Thoracic aorta (tissue), 2 donors: ENCODE results near the gene RNF2. TPM values are rescaled to one million over a fixed set of nuclear protein-coding genes. Genes with fewer than 3 reads are reported as not detected.

Source experiments
- ATAC-seq: fragments of 150-250 bp; one replicate; pipeline ENCODE4 v1.8.0; 2017; ENCODE audit warnings: low read depth; ENCODE audit not compliant: insufficient number of reproducible peaks, low FRiP score
- DNase-seq: peaks from one replicate; pipeline ENCODE4 v3.0.0-alpha.2; 2020; ENCODE audit warnings: low spot score
- H3K27ac ChIP-seq, 2 donors: fragments of 200-600 bp; sonication (generic); 1 replicate in 1 of 2; 2 replicates in 1 of 2; pipeline ENCODE4 v1.5.1; 2016; ENCODE audit warnings: mild to moderate bottlenecking in 2 of 2, moderate library complexity in 2 of 2
- H3K27me3 ChIP-seq: fragments of 200-600 bp; sonication (generic); replicated peaks from 2 replicates; pipeline ENCODE4 v1.6.0; 2016; ENCODE audit warnings: mild to moderate bottlenecking; ENCODE audit not compliant: insufficient read depth
- H3K36me3 ChIP-seq: fragments of 200-600 bp; sonication (generic); one replicate; pipeline ENCODE4 v1.5.1; 2016
- H3K4me1 ChIP-seq, 2 donors: fragments of 200-600 bp; sonication (generic); 1 replicate in 1 of 2; 2 replicates in 1 of 2; pipeline versions ENCODE4 v1.5.1 to v1.6.0; 2016; ENCODE audit warnings: low read depth in 2 of 2, mild to moderate bottlenecking in 1 of 2; ENCODE audit not compliant: control insufficient read depth in 1 of 2
- H3K4me3 ChIP-seq: fragments of 200-600 bp; sonication (generic); 2 replicates; pipeline ENCODE4 v1.5.1; 2016; ENCODE audit warnings: mild to moderate bottlenecking
- H3K9me3 ChIP-seq: fragments of 200-600 bp; sonication (generic); 2 replicates; pipeline ENCODE4 v1.5.1; 2016
- CTCF ChIP-seq: fragments of 200-600 bp; sonication (generic); IDR thresholded peaks from one replicate; pipeline ENCODE4 v1.5.1; 2019; ENCODE audit warnings: antibody characterized with exemption
- total RNA-seq, 2 donors: library from RNA; depleted of rRNA; stranded (reverse); fragments of >200 nt; gene quantifications; one replicate each; pipeline versions ENCODE4 v1.1.0 to v1.2.3, GENCODE V29; 2016

The RNF2 gene
- total RNA-seq, 2 donors from 2014 or later = 13.8 to 15.7 TPM

- Histone ChIP-seq H3K4me3 (no peak overlapping the region), H3K27me3 (no peaks in the 10 kb centered on the region), H3K36me3 (peaks cover 4% of the 10 kb centered on the region), H3K9me3 (peaks cover 8% of the 10 kb centered on the region), H3K4me1 (no peaks in the 10 kb centered on the region), H3K27ac (no peak overlapping the region)
- ATAC-seq (no peak), DNase-seq (no peak)
- TF ChIP-seq CTCF = no peak
Observed at GRCh38 chr1:185112356-185112755, 67.0 kb downstream of the RNF2 start.

DNA sequence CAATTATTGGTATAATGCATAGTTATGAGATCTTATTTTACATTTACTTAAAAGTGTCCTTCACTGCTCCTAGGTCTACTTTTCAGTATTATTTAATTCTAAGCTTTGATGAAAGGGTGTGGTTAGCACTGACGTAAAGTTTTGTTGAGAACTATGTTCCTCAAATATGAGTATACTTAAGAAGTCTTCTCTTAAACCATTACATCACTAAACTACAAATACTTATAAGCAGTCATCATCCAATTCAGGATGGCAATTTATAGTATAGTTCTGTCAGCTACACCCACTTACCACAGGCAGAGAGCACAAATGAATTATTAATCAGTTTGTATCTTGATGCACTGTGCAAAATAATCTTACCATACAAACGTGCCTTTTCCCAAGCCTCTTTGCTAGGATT lies 84.3 kb downstream of the RNF2 start:
- H3K4me3 ChIP-seq = no peak overlapping the region
- H3K36me3 ChIP-seq = peaks cover 24% of the 10 kb centered on the region
- ATAC-seq (no peak), DNase-seq (no peak)
- no peak for TF ChIP-seq CTCF
- peaks cover 5% of the 10 kb centered on the region for H3K9me3 ChIP-seq
- no peaks in the 10 kb centered on the region for H3K4me1 ChIP-seq
- H3K27me3 ChIP-seq = no peaks in the 10 kb centered on the region
- no peak overlapping the region for H3K27ac ChIP-seq

DNA sequence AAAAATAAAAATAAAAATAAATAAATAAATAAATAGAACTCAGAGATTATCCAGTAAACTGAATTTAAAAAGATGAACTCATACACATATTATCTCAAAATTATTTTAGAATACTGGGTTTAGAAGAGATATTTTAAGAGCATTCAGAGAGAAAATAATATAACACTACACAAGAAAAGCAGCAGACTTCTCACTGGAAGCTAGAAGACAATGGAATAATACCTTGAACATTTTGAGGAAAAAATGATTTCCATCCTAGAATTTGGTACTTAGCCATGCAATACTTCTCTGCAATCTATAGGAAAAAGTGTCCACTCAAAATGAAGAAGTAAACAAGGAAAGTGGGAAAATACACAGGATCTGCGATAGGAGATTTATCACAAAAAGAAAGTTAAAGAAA lies 87.2 kb downstream of the RNF2 start:
- H3K4me1 ChIP-seq = no peaks in the 10 kb centered on the region
- peaks cover 32% of the 10 kb centered on the region for H3K36me3 ChIP-seq
- ATAC-seq (no peak), DNase-seq (no peak)
- no peaks in the 10 kb centered on the region for H3K27me3 ChIP-seq
- no peak for TF ChIP-seq CTCF
- H3K4me3 ChIP-seq = no peak overlapping the region
- no peak overlapping the region for H3K27ac ChIP-seq
- H3K9me3 ChIP-seq = peaks cover 5% of the 10 kb centered on the region

- peaks cover 25% of the 10 kb centered on the region for H3K36me3 ChIP-seq
- no peaks in the 10 kb centered on the region for H3K4me1 ChIP-seq
- no peaks in the 10 kb centered on the region for H3K9me3 ChIP-seq
- no peak for DNase-seq
- H3K27ac ChIP-seq = no peak overlapping the region
- no peak for TF ChIP-seq CTCF
- H3K27me3 ChIP-seq = no peaks in the 10 kb centered on the region
- no peak overlapping the region for H3K4me3 ChIP-seq
- ATAC-seq = no peak
Observed at GRCh38 chr1:185137896-185138545, 92.7 kb downstream of the RNF2 start.

GRCh38 chr1:185139246-185139645 lies 93.9 kb downstream of the RNF2 start:
- ATAC-seq = no peak
- Histone ChIP-seq H3K9me3 (no peaks in the 10 kb centered on the region), H3K36me3 (peaks cover 19% of the 10 kb centered on the region), H3K4me1 (no peaks in the 10 kb centered on the region), H3K27me3 (no peaks in the 10 kb centered on the region), H3K27ac (no peak overlapping the region), H3K4me3 (no peak overlapping the region)
- TF ChIP-seq CTCF = no peak
- DNase-seq = no peak
